H1 (cell line): ENCODE results near the gene B3GLCT. TPM values are rescaled to one million over a fixed set of nuclear protein-coding genes. Genes with fewer than 3 reads are reported as not detected.

Experiments
- BACH1 ChIP-seq: IDR thresholded peaks from 2 replicates; pipeline ENCODE4 v1.6.1; 2012; ENCODE audit warnings: low read length, improper control_type of control experiment
- CBX8 ChIP-seq: fragments of 300-800, 300-1000 bp; sonication (generic); IDR thresholded peaks from 2 replicates; pipeline ENCODE4 v1.7.1; 2016; ENCODE audit warnings: low read depth, low read length, borderline replicate concordance
- CEBPB ChIP-seq: IDR thresholded peaks from 2 replicates; pipeline ENCODE4 v1.6.1; 2012; ENCODE audit warnings: low read depth, low read length
- CHD1 ChIP-seq: IDR thresholded peaks from 2 replicates; pipeline ENCODE4 v1.6.1; 2012; ENCODE audit warnings: low read depth, low read length, improper control_type of control experiment
- CREB1 ChIP-seq: IDR thresholded peaks from 2 replicates; pipeline ENCODE4 v1.6.1; 2012; ENCODE audit warnings: inconsistent platforms
- CTBP2 ChIP-seq: IDR thresholded peaks from 2 replicates; pipeline ENCODE4 v1.7.0; 2011; ENCODE audit warnings: borderline replicate concordance, mild to moderate bottlenecking, moderate library complexity, mixed read lengths, low read length; ENCODE audit not compliant: insufficient read depth, insufficient read length
- FOSL1 ChIP-seq: IDR thresholded peaks from 2 replicates; pipeline ENCODE4 v1.6.1; 2011; ENCODE audit warnings: mild to moderate bottlenecking, low read depth, low read length, moderate library complexity; ENCODE audit not compliant: insufficient read depth
- GABPA ChIP-seq: IDR thresholded peaks from 2 replicates; pipeline ENCODE4 v1.6.1; 2011; ENCODE audit warnings: mild to moderate bottlenecking, low read length, moderate library complexity, borderline replicate concordance; ENCODE audit not compliant: insufficient read depth
- GTF2F1 ChIP-seq: IDR thresholded peaks from 2 replicates; pipeline ENCODE4 v1.6.1; 2012; ENCODE audit warnings: low read depth, low read length, improper control_type of control experiment, borderline replicate concordance
- HDAC2 ChIP-seq, 2 experiments: fragments of 300-600 bp in 1 of 2; sonication (generic) in 1 of 2; IDR thresholded peaks; 2 replicates each; pipeline ENCODE4 v1.6.1; 2011 to 2012; ENCODE audit warnings: low read depth in 2 of 2, low read length in 2 of 2, mild to moderate bottlenecking in 2 of 2, moderate library complexity in 2 of 2, borderline replicate concordance in 1 of 2, inconsistent platforms in 1 of 2
- HDAC6 ChIP-seq: IDR thresholded peaks from one replicate; pipeline ENCODE4 v1.7.1; 2012; ENCODE audit warnings: low read depth, mild to moderate bottlenecking, inconsistent platforms, low read length, moderate library complexity
- MAFK ChIP-seq: IDR thresholded peaks from 2 replicates; pipeline ENCODE4 v1.6.1; 2012; ENCODE audit warnings: low read depth, mild to moderate bottlenecking, improper control_type of control experiment, low read length
- RFX5 ChIP-seq: IDR thresholded peaks from 2 replicates; pipeline ENCODE4 v1.6.1; 2011; ENCODE audit warnings: low read depth, low read length, improper control_type of control experiment, borderline replicate concordance
- SIRT6 ChIP-seq: IDR thresholded peaks from one replicate; pipeline ENCODE4 v1.7.1; 2012; ENCODE audit warnings: low read length, inconsistent platforms
- SP4 ChIP-seq: IDR thresholded peaks from 2 replicates; pipeline ENCODE4 v1.6.1; 2012; ENCODE audit warnings: low read length, inconsistent platforms
- SRF ChIP-seq: IDR thresholded peaks from 2 replicates; pipeline ENCODE4 v1.6.1; 2011; ENCODE audit warnings: mild to moderate bottlenecking, low read depth, low read length, moderate library complexity
- TAF1 ChIP-seq: IDR thresholded peaks from 2 replicates; pipeline ENCODE4 v1.6.1; 2011; ENCODE audit warnings: mild to moderate bottlenecking, low read depth, low read length
- TBP ChIP-seq: IDR thresholded peaks from 2 replicates; pipeline ENCODE4 v1.6.1; 2011; ENCODE audit warnings: low read depth, low read length, improper control_type of control experiment
- TCF12 ChIP-seq: IDR thresholded peaks from 2 replicates; pipeline ENCODE4 v1.6.1; 2011; ENCODE audit warnings: low read depth, mild to moderate bottlenecking, low read length
- TEAD4 ChIP-seq: IDR thresholded peaks from 2 replicates; pipeline ENCODE4 v1.6.1; 2012; ENCODE audit warnings: low read depth, low read length, inconsistent platforms, mixed read lengths
- polyA plus RNA-seq, 7 experiments: library from polyadenylated mRNA; depleted of rRNA in 3 of 7; stranded (reverse) in 5 of 7; unstranded in 2 of 7; fragments of >200 nt in 5 of 7; fragments of 200-250 nt in 2 of 7; gene quantifications; 1 replicate in 5 of 7; 2 replicates in 1 of 7; 4 replicates in 1 of 7; pipeline versions ENCODE4 v1.2.1 to v1.2.3, GENCODE V29; 2011 to 2013; ENCODE audit warnings: missing spikeins in 2 of 7, mixed read lengths in 2 of 7
- total RNA-seq: library from RNA; stranded (reverse); fragmentation: NEBNext Ultra II Directional; extraction: Animal tissue kit (Norgen Biotek cat#: 25700); gene quantifications from 2 replicates; pipeline ENCODE4 v1.2.1, GENCODE V29; 2021

Gene B3GLCT
- total and polyA plus RNA-seq, 2 of the 8 experiments (the other 6 are each of a cell fraction or from before 2014, with no cell fraction given): 1.5 to 4.1 TPM

DNA sequence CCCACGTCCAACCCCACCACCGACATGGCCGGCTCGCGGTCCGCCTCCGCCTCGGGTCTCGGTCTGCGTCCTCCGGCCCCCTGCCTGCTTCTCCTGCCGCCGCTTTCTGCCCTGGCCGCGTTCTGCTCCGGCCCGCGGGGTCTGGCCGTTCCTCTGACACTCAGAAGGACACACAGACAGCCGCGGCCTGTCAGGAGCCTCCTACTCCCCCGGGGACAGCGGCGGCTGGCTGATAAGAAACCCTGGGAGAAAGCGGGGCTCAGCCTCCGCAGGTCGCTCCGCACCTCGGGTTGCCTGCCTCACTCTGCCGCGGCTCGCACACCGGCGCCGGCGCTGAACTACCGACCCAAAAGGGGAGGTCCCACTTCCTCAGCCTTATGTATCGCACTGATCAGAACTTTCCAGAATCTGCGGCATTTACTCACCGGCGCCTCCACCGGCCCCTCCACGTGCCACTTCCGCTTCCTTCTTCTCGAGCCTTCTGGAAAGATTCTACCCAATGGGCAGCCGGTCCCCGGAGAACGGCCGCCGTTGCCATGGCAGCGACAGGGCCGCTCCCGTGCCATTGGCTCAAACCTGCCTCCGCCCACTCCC lies 38.1 kb upstream of the B3GLCT start, which contains the start of gene HSPH1 (continued):
- TF ChIP-seq TBP (peak; percentile 76), SP4 (no peak), CHD1 (no peak), TEAD4 (no peak), FOSL1 (no peak), TCF12 (no peak), TAF1 (peak; percentile 89), SIRT6 (no peak), CBX8 (no peak), HDAC6 (no peak), SRF (no peak), GTF2F1 (no peak), GABPA (0 out of 2 replicates have a peak, but pooled peaks have one; percentile 71), RFX5 (peak; percentile 73), BACH1 (no peak), CEBPB (no peak), CTBP2 (no peak), HDAC2 (IDR thresholded peaks at IDR 0.05; ENCODE audit: borderline replicate concordance in 1 of 2, low read depth in 2 of 2, low read length in 2 of 2) (peak in 1 of 2 experiments; percentile 89; a peak in 2 of 4 replicates), MAFK (no peak), CREB1 (no peak)
